NOMO-1 (cell line): ENCODE results near the gene OR2AG2.
"Not testable (repeated sequence)": the region's sequence is repeated elsewhere in the genome, so short reads cannot be mapped to it uniquely, and the experiment has no call there.

Source experiments
- DNase-seq, 2 experiments: peaks; one replicate each; lab custom pipeline; 2025; ENCODE audit not compliant: unreplicated experiment in 2 of 2; lab: John Stamatoyannopoulos, UW

Gene OR2AG2, protein sequence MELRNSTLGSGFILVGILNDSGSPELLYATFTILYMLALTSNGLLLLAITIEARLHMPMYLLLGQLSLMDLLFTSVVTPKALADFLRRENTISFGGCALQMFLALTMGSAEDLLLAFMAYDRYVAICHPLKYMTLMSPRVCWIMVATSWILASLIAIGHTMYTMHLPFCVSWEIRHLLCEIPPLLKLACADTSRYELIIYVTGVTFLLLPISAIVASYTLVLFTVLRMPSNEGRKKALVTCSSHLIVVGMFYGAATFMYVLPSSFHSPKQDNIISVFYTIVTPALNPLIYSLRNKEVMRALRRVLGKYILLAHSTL

DNA sequence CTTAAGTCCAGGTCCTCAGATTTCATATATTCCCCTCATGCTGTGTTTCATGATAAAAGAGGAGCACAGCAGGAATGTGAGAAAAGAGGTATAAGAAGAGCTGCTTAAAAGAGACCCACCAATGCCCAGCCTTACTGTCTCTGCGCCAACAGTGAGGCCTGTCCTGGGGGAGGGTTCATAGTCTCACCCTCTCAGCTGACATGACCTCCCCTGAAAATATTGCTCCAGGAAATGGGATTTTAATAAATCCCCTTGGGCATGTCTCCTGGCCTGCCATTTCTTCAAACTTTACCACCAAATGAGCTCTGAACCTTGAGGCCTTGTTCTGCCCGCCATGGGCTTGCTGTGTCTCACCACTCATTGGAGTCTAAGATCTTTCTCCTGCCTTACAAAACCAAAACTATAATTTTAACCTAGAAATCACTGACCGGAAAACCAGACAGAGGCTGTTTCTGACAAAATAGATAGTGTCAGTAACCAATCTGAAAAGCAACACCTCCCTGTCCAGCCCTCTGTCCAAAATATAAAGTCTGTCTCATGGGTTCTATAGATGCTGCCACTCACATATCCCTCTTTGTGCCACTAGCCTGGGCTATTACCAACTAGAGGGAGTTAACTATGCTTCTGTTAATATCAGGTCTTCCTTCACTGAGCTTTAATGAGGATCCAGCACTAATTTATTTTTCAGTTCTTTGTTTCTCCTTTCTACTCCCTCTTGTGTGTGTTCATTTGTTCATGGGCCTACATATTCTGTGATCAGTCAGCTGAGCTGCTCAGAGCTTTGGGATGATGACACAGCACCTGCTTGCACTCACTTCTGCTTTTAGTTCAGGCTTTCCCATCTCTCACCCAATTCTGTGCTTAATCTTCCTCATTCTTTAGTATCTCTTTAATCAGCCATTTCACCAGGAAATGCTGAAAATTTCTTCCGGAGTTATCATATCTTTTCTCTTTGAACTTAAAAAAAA, at the start of gene OR2AG2:
Gene OR2AG2 (minus strand): TSS at position 51 of the 968 bp plus-strand sequence. CDS start 3,019 bp downstream, outside the sequence.
- DNase-seq, result peak; percentile 83 to 94

DNA sequence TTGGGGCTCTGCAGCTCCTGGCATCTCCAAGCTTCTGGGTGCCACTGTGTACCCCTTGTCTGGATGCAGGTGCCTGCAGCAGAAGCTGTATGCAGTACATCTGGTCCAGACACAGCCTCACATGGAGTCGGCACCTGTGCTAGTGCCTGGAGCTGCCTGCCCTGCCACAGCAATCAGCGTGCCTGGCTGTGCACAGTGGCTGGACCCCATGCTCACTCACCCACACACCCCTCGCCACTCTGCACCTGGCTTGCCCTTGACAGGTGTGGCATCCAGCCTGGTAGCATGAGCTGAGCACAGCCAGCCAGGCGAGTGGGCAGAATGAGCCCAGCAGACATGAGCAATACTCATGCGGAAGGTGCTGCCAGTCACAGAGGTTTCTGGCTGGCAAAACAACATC, 47.2 kb upstream of the OR2AG2 start:
- DNase-seq, result no peak

DNA sequence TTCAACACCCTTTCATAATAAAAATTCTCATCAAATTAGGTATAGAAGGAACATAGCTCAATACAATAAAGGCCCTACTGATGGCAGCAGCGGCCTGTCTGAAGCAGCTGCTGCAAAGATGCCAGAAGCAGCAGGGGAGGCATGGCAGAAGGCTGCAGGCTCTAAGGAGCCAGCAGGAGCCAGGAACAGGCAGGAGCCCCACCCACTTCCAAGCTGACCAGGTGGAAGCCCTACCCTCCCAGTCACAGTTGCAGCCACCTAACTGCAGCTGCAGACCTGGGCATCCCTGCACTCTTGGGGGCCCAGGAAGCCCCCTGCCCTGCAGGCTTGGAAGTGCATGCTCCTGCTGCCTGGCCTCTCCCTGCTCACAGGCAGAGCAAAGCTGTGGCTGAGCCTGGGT, 45.9 kb upstream of the OR2AG2 start:
- DNase-seq, result no peak

DNA sequence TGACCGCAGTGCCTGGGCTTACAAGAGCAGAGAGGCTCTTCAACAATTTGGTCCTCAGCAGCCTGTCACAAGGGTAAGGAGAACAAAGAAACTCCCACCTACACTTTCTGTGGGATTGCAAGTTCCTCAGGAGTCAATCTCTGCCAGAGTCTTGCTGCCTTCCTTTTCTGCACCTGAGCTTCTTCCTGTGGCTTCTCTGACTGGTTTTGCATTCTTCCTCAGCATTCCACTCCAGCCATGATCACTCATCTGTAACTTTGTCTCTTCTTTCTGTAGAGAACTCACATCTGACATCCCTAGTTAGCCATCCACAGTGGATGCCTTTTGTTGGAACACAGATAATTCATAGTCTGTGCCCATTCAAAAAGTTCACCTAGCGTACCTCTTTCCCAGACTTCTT, 41.9 kb upstream of the OR2AG2 start:
- DNase-seq, result no peak

- DNase-seq, result peak; percentile 14 to 15
These were observed 40.7 kb upstream of the OR2AG2 start for GRCh38 chr11:6812390-6813005.

DNA sequence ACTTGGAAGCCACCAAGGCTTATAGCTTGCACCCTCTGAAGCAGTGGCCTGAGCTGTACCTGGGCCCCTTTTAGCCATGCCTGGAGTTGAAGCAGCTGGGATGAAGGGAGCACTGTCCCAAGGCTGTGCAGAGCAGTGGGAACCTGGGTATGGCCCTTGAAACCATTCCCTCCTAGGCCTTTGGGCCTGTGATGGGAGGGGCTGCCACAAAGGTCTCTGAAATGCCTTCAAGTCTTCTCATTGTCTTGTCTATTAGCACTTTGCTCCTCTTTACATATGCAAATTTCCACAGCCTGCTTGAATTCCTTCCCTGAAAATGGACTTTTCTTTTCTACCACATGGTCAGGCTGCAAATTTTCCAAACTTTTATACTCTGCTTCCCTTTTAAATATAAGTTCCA, 29.3 kb upstream of the OR2AG2 start:
- not testable (repeated sequence) for DNase-seq

GRCh38 chr11:6799402-6799801, 27.6 kb upstream of the OR2AG2 start, which contains the start of gene OR6A2:
TSS of gene OR6A2 (minus strand) at chr11:6799689. CDS start at chr11:6795708, 3,981 bp downstream.
- no peak for DNase-seq

DNA sequence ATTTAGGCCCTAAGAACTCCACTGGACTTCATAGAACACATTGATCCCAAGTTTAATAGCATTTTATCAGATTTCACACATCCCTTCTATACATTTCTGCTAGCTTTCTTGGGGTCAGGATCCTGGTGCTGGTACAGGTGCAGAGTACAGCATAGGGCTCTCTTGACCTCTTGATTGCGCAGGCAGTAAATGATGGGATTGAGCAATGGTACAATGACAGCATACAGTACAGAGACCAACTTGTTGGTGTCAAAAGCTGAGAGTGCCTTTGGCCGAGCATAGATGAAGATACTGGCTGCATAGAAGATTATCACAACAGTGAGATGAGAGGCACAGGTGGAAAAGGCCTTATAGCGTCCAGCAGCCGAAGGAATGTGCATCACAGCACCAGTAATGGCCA, 22.9 kb upstream of the OR2AG2 start:
- no peak for DNase-seq

DNA sequence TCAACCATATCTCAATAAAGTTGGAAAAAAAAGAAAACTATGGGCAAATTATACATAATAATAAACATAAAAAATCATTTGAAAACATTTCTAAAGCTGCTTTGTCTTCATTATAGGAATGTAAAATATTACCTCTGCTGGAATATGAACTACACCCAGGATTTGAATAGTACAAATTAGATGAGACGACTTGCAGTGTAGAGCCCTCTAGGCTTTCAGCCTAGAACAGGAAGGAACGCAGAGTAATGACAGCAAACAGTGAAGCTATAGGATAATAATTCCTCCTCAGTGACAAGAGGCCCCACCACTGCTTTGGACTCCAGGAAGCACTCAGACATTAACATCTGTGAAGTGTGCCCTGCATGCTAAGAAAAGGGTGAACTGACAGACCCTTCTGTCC, 18.8 kb upstream of the OR2AG2 start:
- no peak for DNase-seq

- DNase-seq, result no peak
These were observed 10.9 kb upstream of the OR2AG2 start, which contains the start of gene OR2AG1 for GRCh38 chr11:6782720-6783119. TSS of gene OR2AG1 (plus strand) at chr11:6783020. CDS start at chr11:6785038, 2,018 bp downstream.

- no peak for DNase-seq
These were observed 9.1 kb upstream of the OR2AG2 start for GRCh38 chr11:6780829-6781228.

GRCh38 chr11:6778518-6778917, 6.7 kb upstream of the OR2AG2 start:
- peak in 1 of 2 experiments; percentile 54 for DNase-seq

DNA sequence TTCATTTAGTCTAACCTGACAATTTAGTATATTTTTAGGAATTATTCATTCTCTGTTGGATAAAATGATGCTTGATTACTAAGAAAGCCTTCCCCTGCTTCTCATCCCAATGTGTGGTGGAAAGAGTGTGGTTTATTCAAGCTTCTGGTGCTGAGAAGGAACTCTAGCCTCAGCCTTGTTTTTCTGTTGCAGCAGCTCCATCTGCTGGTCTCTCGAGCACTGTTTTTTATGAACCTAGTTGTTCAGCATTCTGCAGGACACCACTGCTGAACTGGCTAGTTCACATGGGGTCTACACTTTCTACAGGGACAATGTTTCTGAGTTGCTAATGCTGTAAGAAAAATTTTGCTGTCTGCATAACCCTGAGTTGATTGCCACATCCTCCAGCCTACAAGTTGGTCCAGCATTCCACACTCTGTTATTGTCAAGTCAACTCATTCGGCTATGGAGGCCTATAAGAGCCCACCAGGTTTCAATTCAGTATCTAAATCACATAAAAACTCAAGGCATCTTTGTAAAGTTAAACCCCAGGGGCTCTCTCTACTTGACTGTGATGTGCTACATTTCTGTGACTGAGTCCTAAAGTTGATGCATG, 14.3 kb downstream of the OR2AG2 start:
- DNase-seq, result peak in 1 of 2 experiments; percentile 63

- DNase-seq, result no peak
These were observed 15.8 kb downstream of the OR2AG2 start for GRCh38 chr11:6755953-6756347.

- peak in 1 of 2 experiments; percentile 11 for DNase-seq
These were observed 16.3 kb downstream of the OR2AG2 start for GRCh38 chr11:6755303-6755952.

- no peak for DNase-seq
These were observed 24.6 kb downstream of the OR2AG2 start for GRCh38 chr11:6747097-6747668.

DNA sequence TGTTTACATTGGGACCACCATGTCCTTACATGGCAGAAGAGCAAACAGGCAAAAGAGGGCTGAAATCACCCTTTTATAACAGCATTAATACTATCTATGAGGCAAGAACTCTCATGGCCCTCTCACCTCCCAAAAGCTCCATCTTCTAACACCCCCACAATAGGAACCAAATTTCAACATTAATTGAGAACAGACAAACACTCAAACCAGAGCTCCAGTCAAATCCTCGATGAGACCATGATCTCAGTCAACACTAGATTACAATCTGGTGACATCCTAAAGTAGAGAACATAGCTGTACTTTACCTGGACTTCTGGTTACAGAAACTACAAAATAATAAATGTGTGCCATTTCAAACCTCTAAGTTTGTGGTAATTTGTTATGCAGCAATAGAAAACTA, 25.1 kb downstream of the OR2AG2 start:
- no peak for DNase-seq

- peak; percentile 23 to 34 for DNase-seq
These were observed 25.6 kb downstream of the OR2AG2 start for GRCh38 chr11:6746086-6746618.

DNA sequence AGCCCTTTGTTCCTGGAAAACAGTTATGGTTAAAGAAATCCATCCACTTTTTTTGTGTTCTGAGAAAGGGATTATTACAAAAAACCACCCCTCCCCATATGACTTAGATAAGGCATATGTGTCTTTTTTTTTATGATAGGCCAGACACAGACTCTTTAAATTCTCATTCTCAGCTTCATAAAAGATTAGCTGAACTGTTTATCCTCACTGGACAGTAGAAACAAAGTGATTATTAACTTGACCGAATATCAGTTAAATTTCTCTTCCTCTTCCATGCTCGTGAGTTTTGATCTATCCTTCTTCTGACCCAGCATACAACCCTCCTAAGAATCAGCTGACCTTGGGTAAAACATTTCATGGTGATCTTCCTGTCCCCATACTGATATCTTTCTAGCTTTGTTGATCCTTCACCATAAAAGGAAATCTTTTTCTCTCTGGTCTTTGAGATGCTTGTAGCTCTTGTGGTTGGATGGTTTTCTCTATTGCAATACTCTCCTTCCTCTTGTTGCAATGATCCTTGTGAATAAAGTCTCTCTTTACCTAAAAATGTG, 26.2 kb downstream of the OR2AG2 start:
- peak in 1 of 2 experiments; percentile 52 for DNase-seq
